Astrocyte (in vitro differentiated cells and primary cell): ENCODE data around the gene TRMT1.

ENCODE experiments used
- CTCF ChIP-seq: IDR thresholded peaks from 2 replicates; pipeline ENCODE4 v1.5.1; 2011; ENCODE audit warnings: low read depth, mild to moderate bottlenecking, inconsistent platforms, low read length, moderate library complexity; ENCODE audit not compliant: insufficient read depth
- EZH2 ChIP-seq: IDR thresholded peaks from 2 replicates; pipeline ENCODE4 v1.6.1; 2012; ENCODE audit warnings: mild to moderate bottlenecking, low read length, inconsistent platforms; ENCODE audit not compliant: insufficient read depth

- no peak for TF ChIP-seq CTCF
- no peak for TF ChIP-seq EZH2
Measured at GRCh38 chr19:13069415-13070359, 46.9 kb downstream of the TRMT1 start.
